Smooth muscle cell of the brain vasculature (primary cell): ENCODE measurements around the gene ORM2.

Experiments
- DNase-seq: peaks from one replicate; pipeline ENCODE4 v3.0.0-alpha.2; 2012; ENCODE audit warnings: low read depth, low spot score

ORM2 gene

DNA sequence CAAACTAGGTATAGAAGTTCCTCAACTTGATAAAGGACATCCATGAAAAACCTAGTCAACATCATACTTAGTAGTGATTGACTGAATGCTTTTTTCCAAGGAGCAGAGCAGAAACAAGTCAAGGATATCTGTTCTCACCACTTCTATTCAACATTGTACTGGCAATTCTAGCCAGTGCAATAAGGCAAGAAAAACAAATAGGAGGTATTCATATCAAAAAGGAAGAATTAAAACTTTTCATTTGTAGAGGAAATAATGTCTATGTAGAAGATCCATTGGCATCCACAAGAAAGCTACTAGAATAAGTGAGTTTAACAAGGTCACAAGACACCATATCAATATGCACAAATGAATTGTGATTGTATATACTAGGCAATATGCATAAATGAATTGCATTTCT is 35.0 kb upstream of the ORM2 start:
- no peak for DNase-seq

DNA sequence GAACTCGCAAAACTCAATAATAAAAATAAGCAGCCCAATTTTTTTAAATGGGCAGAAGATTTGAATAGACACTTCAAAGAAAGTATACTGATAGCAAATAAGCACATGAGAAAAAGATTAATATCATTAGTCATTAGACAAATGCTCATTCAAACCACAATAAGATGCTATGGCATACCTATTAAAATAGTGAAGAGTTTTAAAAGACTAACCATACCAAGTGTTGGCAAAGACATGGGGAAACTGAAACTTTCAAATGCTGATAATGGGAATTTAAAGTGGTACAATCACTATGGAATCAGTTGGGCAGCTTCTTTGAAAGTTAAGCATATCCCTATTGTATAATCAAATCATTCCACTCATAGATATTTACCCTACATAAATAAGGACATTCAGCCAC is 33.3 kb upstream of the ORM2 start:
- DNase-seq: no peak

GRCh38 chr9:114299286-114300152 is 30.1 kb upstream of the ORM2 start:
- DNase-seq: no peak

- no peak for DNase-seq
Measured at GRCh38 chr9:114300153-114300845, 29.4 kb upstream of the ORM2 start.

GRCh38 chr9:114300846-114301797 is 28.5 kb upstream of the ORM2 start:
- no peak for DNase-seq

GRCh38 chr9:114301798-114302565 is 27.7 kb upstream of the ORM2 start:
- no peak for DNase-seq

DNA sequence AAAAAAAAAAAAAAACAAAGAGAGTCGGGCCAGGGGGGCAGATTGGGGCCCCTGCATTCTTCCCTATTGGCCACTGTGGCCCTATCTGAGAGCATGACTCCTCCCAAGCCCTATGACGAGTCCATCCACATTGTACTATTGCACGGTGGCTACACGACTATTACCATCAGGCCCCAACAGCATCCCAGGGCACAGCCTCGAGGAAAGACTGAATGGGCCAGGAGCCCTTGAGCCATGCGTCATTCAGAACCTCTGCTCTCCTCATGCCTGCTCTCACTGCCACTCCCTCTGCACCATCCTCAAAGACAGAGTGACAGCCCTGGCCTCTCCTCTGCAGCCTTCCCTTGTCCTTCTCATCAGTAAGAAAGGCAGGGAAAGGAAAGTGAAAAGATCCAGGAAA is 26.9 kb upstream of the ORM2 start:
- no peak for DNase-seq

DNA sequence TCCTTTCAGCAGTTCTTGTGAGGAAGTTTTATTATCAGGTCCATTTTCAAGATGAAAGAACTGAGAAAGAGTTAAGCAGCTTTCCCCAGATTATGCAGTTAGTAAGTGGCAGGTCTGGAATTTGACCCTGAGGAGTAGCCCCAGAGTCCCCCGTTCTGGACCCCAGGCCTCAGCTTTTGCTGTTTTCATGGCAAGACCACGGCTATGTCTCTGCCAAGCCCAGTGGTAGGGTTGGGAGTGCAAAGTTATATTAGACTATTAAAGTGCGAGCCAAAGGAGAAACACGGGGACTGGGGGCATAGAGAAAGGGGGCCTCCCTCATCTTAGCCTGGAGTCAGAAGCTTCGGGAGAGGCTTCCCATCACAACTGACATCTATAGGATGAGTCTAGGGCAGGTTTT is 26.1 kb upstream of the ORM2 start:
- DNase-seq: no peak

DNA sequence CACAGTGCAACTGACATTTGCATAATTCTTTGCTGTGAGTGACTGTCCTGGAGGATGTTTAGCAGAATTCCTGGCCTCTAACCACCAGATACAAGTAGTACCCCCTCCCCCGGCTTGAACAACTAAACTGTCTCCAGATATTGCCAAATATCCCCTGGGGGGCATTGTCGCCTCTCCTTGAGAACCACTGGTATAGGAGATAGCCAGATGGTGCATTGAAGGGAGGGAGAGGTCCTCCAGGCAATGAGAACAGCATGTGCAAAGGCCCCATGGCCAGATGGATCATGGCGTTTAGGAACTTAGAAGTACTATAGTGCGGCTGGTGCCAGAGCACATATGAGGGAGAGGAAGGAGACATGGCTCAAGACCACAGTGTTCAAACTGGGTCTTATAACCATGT is 25.7 kb upstream of the ORM2 start:
- DNase-seq: no peak

DNA sequence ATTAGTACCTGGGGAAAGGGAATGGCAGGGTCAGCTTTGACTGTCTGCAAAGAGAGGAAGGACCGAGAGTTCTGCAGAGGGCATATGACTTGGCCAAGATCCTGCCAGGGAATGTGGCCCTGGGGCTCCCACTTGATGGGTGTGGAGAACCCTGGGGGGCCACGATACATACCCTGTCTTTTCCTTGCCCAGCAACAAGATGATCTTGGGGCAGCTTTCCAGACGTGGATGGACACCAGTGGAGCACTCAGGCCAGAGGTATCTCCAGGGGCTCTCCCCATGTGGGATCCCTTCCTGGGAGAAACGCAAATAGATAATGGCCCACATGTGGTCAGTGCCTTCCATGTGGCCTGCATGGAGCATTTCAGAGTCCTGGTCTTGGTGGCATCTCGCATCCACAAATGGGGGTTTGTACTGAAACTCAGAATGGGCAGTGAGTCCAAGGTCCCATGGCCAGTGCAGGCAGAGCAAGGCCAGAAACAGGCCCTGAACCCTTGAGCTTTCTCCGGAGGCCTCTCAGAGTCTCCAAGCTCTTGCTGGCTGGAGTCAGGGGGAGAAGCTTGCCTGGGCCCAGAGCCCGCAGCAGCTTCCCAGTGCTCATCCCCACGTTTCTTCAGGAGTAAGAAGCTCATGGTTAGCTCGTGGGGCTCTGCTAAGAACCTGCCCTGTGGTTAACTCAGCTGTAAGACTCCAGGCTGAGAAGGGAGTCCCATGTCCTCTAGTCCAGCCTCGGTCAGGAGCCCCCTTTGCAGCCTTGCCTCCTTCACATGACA is 25.1 kb upstream of the ORM2 start:
- DNase-seq: no peak

DNA sequence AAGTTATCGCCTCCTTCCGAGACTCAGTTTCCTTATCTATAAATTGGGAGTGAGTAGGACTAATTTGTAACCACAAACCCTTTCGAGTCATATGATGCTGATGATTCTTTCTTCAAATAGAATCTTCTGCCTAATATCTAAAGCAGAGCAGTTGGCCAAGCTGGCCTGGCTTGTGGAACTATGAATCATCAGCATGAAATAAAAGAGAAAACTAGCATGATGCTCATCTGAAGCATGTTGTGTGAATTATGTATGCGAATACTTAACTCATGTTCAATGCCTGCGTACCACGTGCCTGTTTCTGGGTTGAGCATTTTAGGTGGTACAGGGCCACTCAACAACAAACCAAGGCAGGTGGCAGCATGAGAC is 21.8 kb upstream of the ORM2 start:
- DNase-seq: no peak

DNA sequence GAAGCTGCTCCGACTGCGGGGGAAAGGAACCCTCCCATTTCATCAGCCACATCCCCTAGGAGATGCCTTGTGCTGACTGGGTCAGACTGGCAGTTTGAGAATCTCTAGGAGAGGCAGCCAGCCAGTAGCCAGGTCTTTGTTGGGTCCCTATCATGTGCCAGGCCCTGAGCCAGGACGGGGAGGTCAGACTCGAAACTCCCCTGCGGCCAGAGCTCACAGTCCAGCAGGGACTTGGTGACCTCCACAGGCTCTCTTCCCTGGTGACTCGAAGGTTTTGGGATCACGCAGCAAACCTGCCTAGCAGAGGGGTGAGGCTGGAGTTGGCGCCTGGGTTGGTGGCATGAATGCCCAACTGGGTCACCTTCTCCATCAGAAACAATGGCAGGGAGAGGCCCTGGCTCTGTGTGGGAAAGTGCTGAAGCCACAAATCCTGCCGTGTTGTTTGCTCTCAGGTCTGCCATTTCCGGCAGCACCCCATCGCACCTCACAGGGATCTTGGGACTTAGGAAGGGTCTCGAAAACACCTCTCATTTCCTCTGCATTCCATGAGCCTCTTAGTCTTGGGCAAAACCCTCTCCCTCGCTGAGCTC is 21.2 kb upstream of the ORM2 start:
- no peak for DNase-seq

GRCh38 chr9:114309096-114309495 is 20.6 kb upstream of the ORM2 start:
- DNase-seq: no peak

DNA sequence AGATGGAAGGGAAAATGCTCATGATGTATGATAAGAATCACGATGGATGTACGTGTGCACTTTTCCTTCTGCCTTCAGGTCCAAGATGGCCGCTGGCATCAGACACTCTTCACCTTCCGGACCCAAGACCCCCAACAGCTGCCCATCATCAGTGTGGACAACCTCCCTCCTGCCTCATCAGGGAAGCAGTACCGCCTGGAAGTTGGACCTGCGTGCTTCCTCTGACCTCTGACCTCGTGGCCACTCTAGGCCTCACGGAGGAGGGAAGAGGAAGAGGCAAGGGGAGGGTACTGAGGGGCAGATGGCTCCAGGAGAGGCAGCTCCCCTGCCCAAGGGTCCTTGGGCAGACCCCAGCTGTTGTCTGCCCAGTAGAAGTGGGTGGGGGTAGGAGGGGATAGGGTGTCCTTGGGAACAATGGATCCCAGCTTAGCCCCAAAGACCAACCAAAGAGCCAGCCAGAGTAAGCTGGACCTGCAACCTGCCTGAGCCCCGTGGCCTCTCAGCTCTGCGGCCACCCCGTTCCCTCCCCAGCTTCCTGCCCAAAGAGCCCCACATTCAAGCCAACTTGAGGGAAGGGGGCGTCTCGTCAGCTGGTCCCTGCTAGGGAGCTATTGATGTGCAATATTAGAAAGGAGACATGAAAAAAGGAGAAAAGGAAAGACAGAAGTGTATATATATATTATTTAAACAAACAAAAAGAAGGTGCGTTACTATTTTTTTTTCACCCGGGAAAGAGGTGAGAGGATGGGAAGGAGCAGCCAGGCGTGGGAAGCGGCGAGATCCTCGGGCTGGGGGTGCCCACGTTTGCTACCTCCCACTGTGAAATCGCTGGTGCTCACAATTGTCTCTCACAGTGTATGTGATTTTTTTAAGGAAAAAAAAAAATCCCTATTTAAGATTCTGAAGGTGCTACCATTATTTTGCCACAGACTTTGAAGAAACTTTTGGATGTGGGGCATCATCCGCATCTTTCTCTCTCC is 18.9 kb upstream of the ORM2 start:
- DNase-seq: no peak

DNA sequence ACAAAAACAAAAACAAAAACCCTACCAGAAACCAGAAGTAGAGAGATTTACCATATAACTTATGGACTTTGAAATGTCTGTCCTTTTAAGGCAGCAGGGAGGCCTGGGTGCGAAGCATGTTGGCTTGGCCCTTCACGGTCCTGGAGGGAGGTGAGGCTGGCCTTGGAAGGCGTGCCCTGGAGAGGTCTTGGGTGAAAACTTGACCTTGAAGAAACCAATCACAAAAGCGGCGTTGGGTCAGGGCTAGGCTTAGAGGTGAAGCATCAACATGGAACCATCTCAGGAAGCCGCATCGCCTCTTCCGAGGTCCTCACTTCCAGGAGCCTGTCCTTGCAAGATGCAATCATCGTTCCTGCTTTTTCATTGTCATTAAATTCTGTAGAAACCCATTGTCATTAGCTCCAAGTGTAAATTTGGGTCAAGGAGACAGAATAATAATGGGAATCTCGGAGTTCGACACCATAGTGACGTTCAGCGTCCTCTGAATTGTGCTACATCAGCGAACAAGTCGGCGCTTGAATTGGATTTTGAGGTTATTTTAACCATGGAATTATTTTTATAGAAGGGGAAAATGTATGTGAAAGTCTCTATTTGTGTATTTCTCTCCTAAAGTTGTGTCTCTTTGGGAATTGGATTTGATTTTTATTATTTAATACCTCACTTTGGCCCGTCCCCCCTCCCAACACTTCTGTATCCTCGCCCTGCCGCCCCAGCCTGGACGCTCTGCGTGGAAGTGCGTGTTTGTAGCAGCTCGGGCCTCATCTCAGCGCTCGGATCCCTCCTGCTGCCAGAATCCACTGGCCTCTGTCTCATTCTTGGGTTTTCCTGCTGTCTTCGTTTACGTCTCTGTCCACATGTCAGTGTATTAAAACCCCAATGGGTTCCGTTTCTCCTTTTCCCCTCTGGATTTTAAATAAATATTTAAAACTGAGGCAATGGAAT is 17.8 kb upstream of the ORM2 start:
- DNase-seq: no peak

DNA sequence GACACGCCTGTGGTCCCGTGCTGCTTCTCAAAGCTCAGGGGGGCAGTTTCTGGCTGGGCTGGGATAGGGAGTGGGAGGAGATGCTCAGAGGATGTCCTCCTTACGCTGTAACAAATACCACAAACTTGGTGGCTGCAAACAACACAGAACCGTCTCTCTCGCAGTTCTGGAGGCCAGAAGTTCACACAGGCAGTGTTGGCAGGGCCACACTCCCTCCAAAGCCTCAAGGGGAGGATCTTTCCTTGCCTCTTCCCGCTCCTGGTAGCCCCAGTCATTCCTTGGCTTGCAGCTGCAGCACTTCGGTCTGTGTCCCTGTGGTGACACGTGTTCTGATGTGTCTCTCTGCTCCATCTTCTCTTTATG is 17.2 kb upstream of the ORM2 start:
- DNase-seq: no peak

GRCh38 chr9:114313186-114313585 is 16.5 kb upstream of the ORM2 start:
- DNase-seq: no peak
